Measurements from ENCODE around the gene SLC31A2.
"Not testable (repeated sequence)": the region's sequence is repeated elsewhere in the genome, so short reads cannot be mapped to it uniquely, and the experiment has no call there.

The SLC31A2 gene

GRCh38 chr9:113150670-113151611 lies at the start of gene SLC31A2:
TSS of gene SLC31A2 (plus strand) at chr9:113151007. CDS start at chr9:113151075, 68 bp downstream.
- peak; percentile 84 to 88 for DNase-seq

GRCh38 chr9:113105345-113105744 lies 45.5 kb upstream of the SLC31A2 start:
- DNase-seq, result not testable (repeated sequence)

GRCh38 chr9:113111065-113111951 lies 39.5 kb upstream of the SLC31A2 start:
- not testable (repeated sequence) for DNase-seq

GRCh38 chr9:113112706-113113510 lies 37.9 kb upstream of the SLC31A2 start:
- DNase-seq, result not testable (repeated sequence)

- not testable (repeated sequence) for DNase-seq
Observed at GRCh38 chr9:113118829-113119228, 32.0 kb upstream of the SLC31A2 start.

- no peak for DNase-seq
Observed at GRCh38 chr9:113125386-113126035, 25.3 kb upstream of the SLC31A2 start.

GRCh38 chr9:113129466-113129865 lies 21.3 kb upstream of the SLC31A2 start:
- no peak for DNase-seq

- DNase-seq, result no peak
Observed at GRCh38 chr9:113129884-113130283, 20.9 kb upstream of the SLC31A2 start.

- no peak for DNase-seq
Observed at GRCh38 chr9:113131689-113132151, 19.1 kb upstream of the SLC31A2 start.

GRCh38 chr9:113137196-113138168 lies 13.3 kb upstream of the SLC31A2 start:
- no peak for DNase-seq

- DNase-seq, result no peak
Observed at GRCh38 chr9:113138760-113139159, 12.0 kb upstream of the SLC31A2 start.

GRCh38 chr9:113139225-113139829 lies 11.5 kb upstream of the SLC31A2 start:
- DNase-seq, result no peak

GRCh38 chr9:113139953-113140352 lies 10.9 kb upstream of the SLC31A2 start:
- DNase-seq, result no peak

- not testable (repeated sequence) for DNase-seq
Observed at GRCh38 chr9:113140896-113141295, 9.9 kb upstream of the SLC31A2 start.

- DNase-seq, result no peak
Observed at GRCh38 chr9:113143432-113144227, 7.2 kb upstream of the SLC31A2 start.

GRCh38 chr9:113148372-113148705 lies 2.5 kb upstream of the SLC31A2 start:
- no peak for DNase-seq

- no peak for DNase-seq
Observed at GRCh38 chr9:113148781-113149510, 1.9 kb upstream of the SLC31A2 start.

GRCh38 chr9:113149561-113149960 lies 1.2 kb upstream of the SLC31A2 start:
- not testable (repeated sequence) for DNase-seq

Measured in stimulated activated CD4-positive, alpha-beta T cell treated with anti-CD3 and anti-CD28 coated beads, Interleukin-4, amount 100 ng/mL, for 4 hours (primary cell).